ENCODE measurements around the gene SRPK3.

The SRPK3 gene

GRCh38 chrX:153761863-153762262, 19.0 kb upstream of the SRPK3 start:
- no peak overlapping the region for H3K27ac ChIP-seq
- TF ChIP-seq ZFX (IDR thresholded peaks at IDR 0.05; ENCODE audit: borderline replicate concordance) (no peak), CTCF (IDR thresholded peaks at IDR 0.05) (no peak)

- TF ChIP-seq CTCF (IDR thresholded peaks at IDR 0.05) (no peak), ZFX (IDR thresholded peaks at IDR 0.05; ENCODE audit: borderline replicate concordance) (no peak)
- no peak overlapping the region for H3K27ac ChIP-seq
Observed at GRCh38 chrX:153762626-153763173, 18.1 kb upstream of the SRPK3 start.

- TF ChIP-seq CTCF (IDR thresholded peaks at IDR 0.05): no peak
- TF ChIP-seq ZFX (IDR thresholded peaks at IDR 0.05; ENCODE audit: borderline replicate concordance): no peak
- H3K27ac ChIP-seq: no peak overlapping the region
Observed at GRCh38 chrX:153763298-153763932, 17.4 kb upstream of the SRPK3 start.

GRCh38 chrX:153763989-153764755, 16.7 kb upstream of the SRPK3 start, which contains the start of gene PLXNB3:
TSS of gene PLXNB3 (plus strand) at chrX:153764249. CDS start at chrX:153765536, 1,287 bp downstream.
- H3K27ac ChIP-seq: no peak within 1 kb of the TSS
- TF ChIP-seq ZFX (IDR thresholded peaks at IDR 0.05; ENCODE audit: borderline replicate concordance) (no peak), CTCF (IDR thresholded peaks at IDR 0.05) (peak; percentile 82)

- TF ChIP-seq CTCF (IDR thresholded peaks at IDR 0.05) (no peak), ZFX (IDR thresholded peaks at IDR 0.05; ENCODE audit: borderline replicate concordance) (no peak)
- H3K27ac ChIP-seq: no peak overlapping the region
Observed at GRCh38 chrX:153764786-153765137, 16.1 kb upstream of the SRPK3 start.

- TF ChIP-seq ZFX (IDR thresholded peaks at IDR 0.05; ENCODE audit: borderline replicate concordance) (no peak), CTCF (IDR thresholded peaks at IDR 0.05) (no peak)
- H3K27ac ChIP-seq: no peak overlapping the region
Observed at GRCh38 chrX:153765138-153766079, 15.4 kb upstream of the SRPK3 start.
